Muscle layer of duodenum (tissue), 2 donors: ENCODE measurements around the gene STYXL2.

Source experiments
- H3K27ac ChIP-seq: one replicate; pipeline ENCODE4 v1.7.0; 2013; ENCODE audit warnings: mild to moderate bottlenecking, low read length
- H3K27me3 ChIP-seq: one replicate; pipeline ENCODE4 v1.7.0; 2013; ENCODE audit warnings: low read depth, mild to moderate bottlenecking, control low read depth, low read length
- H3K36me3 ChIP-seq, 2 donors: one replicate each; pipeline ENCODE4 v1.7.0; 2013; ENCODE audit warnings: low read length in 2 of 2, control low read depth in 1 of 2, mild to moderate bottlenecking in 1 of 2; ENCODE audit not compliant: insufficient read depth in 2 of 2, control insufficient read depth in 1 of 2
- H3K4me1 ChIP-seq, 2 donors: one replicate each; pipeline ENCODE4 v1.7.0; 2013; ENCODE audit warnings: low read length in 2 of 2, mild to moderate bottlenecking in 2 of 2, control low read depth in 1 of 2, moderate library complexity in 1 of 2; ENCODE audit not compliant: insufficient read depth in 2 of 2, control insufficient read depth in 1 of 2
- H3K4me3 ChIP-seq, 2 donors: one replicate each; pipeline ENCODE4 v1.7.0; 2013; ENCODE audit warnings: low read length in 2 of 2, low read depth in 1 of 2, mild to moderate bottlenecking in 1 of 2
- H3K9me3 ChIP-seq, 2 donors: one replicate each; pipeline ENCODE4 v1.7.0; 2013; ENCODE audit warnings: low read length in 2 of 2, control low read depth in 1 of 2, mild to moderate bottlenecking in 1 of 2; ENCODE audit not compliant: control insufficient read depth in 1 of 2
- donor health status: healthy.

The STYXL2 gene

DNA sequence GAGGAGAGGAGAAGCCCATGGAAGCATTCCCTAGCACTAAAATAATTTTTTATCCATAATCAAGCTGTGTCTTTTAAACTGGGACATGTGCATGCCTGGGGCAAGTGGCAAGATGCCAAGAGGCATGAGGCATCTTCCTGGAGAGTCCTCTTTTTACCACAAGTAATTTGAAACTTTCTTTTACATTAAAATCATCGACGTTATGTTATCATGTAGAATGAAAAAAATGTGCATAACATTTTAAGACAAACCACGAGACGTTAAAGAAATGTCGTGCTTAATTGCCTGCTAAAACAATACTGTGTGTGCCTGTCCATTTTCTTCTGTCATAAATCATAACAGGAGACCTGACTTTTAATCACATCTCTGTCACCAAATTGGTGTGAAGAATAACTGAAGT lies 1.5 kb downstream of the STYXL2 start:
- Histone ChIP-seq H3K27ac (no peak overlapping the region), H3K4me3 (no peak overlapping the region), H3K4me1 (no peaks in the 10 kb centered on the region), H3K36me3 (no peaks in the 10 kb centered on the region), H3K27me3 (no peaks in the 10 kb centered on the region), H3K9me3 (peaks cover 0 to 5% of the 10 kb centered on the region in 2 donors)

DNA sequence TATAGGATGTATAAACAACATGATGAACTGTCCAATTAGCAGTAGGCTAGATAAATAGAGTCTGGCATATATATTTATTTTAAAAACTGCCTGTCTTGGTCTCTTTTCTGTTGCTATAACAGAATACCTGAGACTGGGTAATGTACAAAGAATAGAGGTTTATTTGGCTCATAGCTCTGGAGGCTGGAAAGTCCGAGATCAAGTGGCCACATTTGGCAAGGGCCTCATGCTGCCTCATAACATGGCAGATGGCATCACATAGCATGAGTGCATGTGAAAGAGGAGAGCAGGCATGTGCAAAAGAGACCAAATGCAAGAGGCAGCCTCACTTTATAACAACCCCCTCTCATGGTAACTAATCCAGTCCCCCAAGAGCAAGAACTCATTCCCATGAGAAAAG lies 6.0 kb downstream of the STYXL2 start:
- H3K27ac ChIP-seq, result no peak overlapping the region
- no peaks in the 10 kb centered on the region for H3K4me1 ChIP-seq
- peaks cover 0 to 5% of the 10 kb centered on the region in 2 donors for H3K9me3 ChIP-seq
- no peaks in the 10 kb centered on the region for H3K36me3 ChIP-seq
- H3K27me3 ChIP-seq, result no peaks in the 10 kb centered on the region
- H3K4me3 ChIP-seq, result no peak overlapping the region

DNA sequence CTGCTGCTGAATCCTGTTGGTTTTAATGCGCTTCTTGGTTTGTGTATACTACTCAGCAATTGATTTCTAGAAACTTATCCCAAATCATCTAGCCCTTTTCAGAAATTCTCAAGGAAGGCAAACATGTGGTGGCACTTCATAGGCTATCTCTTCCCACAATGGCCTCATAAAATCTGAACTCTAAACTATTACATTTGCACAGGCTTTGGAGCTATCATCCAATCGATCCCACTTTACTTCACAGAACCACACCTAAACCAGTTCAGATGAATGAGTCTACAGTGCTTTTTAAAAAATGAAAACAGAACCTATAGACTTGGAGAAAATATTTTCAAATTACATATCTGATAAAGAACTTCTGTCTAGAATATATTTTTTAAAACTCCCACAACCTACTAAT lies 6.9 kb downstream of the STYXL2 start:
- no peaks in the 10 kb centered on the region for H3K4me1 ChIP-seq
- H3K36me3 ChIP-seq, result no peaks in the 10 kb centered on the region
- no peaks in the 10 kb centered on the region for H3K27me3 ChIP-seq
- no peak overlapping the region for H3K27ac ChIP-seq
- no peak overlapping the region for H3K4me3 ChIP-seq
- peaks cover 0 to 5% of the 10 kb centered on the region in 2 donors for H3K9me3 ChIP-seq

DNA sequence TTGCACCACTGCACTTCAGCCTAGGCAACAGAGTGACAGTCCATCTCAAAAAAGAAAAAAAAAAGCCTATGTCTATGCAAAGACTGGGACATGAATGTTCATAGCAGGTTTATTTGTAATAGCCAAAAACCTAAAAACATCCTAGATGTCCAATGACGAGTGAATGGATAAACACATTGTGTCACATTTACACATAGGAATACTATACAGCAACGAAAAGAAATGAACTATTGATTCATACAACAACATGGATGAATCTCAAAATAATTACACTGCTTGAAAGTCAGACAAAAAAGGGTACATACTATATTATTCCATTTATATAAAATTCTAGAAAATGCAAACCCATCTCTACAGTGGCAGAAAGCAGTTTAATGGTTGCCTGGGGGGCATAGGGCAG lies 7.9 kb downstream of the STYXL2 start:
- no peaks in the 10 kb centered on the region for H3K36me3 ChIP-seq
- no peaks in the 10 kb centered on the region for H3K27me3 ChIP-seq
- H3K4me1 ChIP-seq, result no peaks in the 10 kb centered on the region
- H3K27ac ChIP-seq, result no peak overlapping the region
- H3K9me3 ChIP-seq, result peaks cover 0 to 4% of the 10 kb centered on the region in 2 donors
- H3K4me3 ChIP-seq, result no peak overlapping the region

DNA sequence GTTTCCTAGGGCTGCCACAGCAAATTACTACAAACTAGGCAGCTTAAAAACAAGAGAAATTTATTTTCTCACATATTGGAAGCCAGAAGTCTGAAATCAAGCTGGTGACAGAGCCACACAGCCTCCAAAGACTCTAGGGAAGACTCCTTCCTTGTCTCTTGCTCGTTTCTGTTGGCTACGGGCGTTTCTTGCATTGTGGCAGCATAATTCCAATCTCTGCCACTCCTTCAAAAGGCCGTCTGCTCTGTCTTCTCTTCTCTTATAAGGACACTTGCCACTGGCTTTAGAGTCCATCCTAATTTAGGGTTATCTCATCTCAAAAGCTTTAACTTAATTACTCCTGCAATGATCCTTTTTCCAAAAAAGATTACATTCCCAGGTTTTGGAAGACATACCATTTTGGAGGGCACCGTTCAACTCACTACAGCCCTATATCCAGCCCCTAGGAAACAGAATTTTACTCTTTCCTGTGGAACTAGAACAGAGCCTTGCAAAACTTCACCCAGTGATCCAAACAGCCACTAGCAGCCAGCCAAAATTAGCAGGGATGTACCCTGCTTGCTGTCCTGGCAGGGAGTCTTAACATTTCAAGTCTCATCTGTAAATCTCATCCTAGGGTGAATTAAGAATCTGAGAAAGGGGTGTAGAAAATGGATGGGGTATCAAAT lies 9.2 kb downstream of the STYXL2 start:
- Histone ChIP-seq H3K27ac (no peak overlapping the region), H3K27me3 (no peaks in the 10 kb centered on the region), H3K9me3 (no peaks in the 10 kb centered on the region), H3K36me3 (no peaks in the 10 kb centered on the region), H3K4me3 (no peak overlapping the region), H3K4me1 (no peaks in the 10 kb centered on the region)

DNA sequence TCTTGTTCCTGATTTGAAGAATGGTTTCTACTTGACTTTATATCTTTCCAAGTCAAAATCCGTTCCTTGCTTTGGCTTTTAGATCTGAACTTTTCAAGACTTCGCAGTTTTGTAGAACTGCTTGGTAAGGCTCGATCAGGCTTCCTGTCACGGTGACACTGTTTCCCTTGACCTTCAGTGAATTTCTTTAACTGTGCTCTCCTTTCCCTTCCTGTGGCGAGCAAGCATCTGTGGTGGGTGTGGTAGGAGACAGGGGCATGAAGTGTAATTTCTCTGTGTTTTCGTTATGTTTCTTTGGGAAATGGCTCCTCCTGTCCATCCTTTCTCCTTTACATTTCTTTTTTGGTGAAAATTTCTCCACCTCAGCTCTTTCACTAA lies 10.4 kb downstream of the STYXL2 start:
- H3K4me3 ChIP-seq, result no peak overlapping the region
- H3K4me1 ChIP-seq, result no peaks in the 10 kb centered on the region
- H3K9me3 ChIP-seq, result no peaks in the 10 kb centered on the region
- no peaks in the 10 kb centered on the region for H3K27me3 ChIP-seq
- no peaks in the 10 kb centered on the region for H3K36me3 ChIP-seq
- no peak overlapping the region for H3K27ac ChIP-seq

DNA sequence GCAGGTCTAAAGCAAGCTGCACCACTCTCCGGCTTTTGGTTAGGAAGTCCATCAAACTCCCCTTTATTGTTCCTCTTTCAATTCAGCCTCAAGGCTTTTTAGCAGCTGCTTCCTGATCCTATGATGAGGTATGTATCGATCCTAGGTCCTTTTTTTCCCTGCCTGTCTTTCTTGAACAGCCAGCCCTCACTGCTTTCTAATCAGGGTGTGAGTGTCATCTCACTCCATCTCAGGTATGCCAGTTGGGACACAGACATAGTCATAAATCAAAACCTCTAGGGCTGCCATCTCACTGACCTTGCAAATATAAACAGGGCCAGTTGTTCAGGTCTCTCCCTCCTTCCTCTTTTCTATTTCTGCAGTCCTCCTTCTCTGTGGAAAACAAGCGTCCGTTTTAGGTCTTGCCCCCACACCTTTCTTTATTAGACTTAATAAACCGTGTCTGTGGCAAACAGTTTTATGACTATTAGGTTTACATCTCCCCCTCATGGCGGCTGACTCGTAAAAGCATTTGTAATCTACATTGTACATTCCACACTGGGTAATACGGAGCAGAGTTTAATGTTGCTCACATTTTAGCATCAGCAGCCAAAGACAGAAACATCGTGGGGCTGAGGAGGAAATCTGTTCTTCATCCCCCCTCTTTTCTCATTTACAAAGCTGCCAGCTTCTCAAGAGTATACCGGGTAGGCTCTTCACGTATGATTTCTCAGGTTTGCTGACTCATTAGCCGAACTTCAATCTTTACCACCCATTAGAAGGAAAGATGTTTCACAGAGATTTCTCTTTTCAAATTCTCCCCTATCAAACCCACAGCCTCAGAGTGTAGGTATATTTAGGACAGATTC lies 11.6 kb downstream of the STYXL2 start:
- H3K27me3 ChIP-seq, result no peaks in the 10 kb centered on the region
- no peaks in the 10 kb centered on the region for H3K9me3 ChIP-seq
- H3K4me3 ChIP-seq, result no peak overlapping the region
- no peaks in the 10 kb centered on the region for H3K36me3 ChIP-seq
- no peak overlapping the region for H3K27ac ChIP-seq
- no peaks in the 10 kb centered on the region for H3K4me1 ChIP-seq

DNA sequence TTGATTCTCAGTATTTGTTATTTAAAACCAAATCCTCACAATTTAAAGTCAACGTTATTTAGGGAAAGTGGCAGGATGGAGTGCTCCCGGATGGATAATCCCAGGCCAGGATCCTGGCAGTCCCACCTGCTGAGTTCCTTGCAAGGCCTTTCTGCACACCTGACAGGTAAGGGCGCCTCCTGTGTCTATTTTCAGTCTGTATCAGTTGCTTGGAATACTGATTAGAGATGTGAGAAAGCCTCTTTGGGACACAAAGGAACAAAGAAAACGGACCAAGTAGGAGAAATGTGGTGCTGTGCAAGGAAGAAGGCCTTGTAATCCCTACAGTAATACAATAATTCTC lies 12.2 kb downstream of the STYXL2 start:
- no peak overlapping the region for H3K4me3 ChIP-seq
- H3K9me3 ChIP-seq, result no peaks in the 10 kb centered on the region
- H3K27me3 ChIP-seq, result no peaks in the 10 kb centered on the region
- no peaks in the 10 kb centered on the region for H3K36me3 ChIP-seq
- H3K27ac ChIP-seq, result no peak overlapping the region
- H3K4me1 ChIP-seq, result no peaks in the 10 kb centered on the region

DNA sequence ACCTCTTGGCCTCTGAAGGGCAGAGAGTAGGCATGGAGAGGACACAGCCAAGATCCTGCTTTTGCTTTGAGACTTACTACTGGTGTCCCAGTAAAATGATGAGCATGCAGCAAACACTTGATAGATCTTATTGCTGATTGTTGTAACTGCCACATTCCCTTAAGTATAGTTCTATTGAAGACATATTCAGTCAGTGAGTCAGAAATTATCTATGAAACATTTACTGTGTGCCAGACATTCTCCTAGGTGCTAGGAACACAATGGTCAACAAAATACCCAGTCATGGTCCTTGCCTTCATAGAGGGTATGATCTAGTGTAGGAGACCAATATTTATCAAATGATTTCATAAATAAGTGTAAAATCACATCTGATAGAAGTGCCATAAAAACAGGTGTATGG lies 13.6 kb downstream of the STYXL2 start:
- no peaks in the 10 kb centered on the region for H3K4me1 ChIP-seq
- no peak overlapping the region for H3K27ac ChIP-seq
- H3K4me3 ChIP-seq, result no peak overlapping the region

DNA sequence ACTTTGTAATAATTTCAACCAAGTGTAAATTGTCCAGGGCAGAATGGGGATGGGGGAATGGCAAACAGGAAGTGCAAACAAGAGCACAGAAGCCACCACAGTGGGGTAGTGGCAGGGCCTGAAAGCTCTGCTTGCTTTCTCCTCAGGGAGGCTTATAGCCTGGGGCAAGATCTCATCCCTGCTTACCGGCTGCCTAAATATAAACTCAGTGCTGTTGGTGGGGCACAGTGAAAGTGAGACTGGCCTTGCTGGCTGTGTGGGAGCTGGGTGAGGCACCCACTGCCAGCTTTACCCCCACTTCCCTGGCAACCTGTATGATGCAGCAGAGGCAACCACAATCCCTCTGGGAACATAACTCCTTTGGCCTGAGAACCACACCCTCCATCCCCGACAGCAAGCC lies 15.2 kb downstream of the STYXL2 start:
- H3K4me1 ChIP-seq, result no peaks in the 10 kb centered on the region
- H3K27ac ChIP-seq, result no peak overlapping the region
- H3K27me3 ChIP-seq, result no peaks in the 10 kb centered on the region
- no peaks in the 10 kb centered on the region for H3K36me3 ChIP-seq
- H3K4me3 ChIP-seq, result no peak overlapping the region
- H3K9me3 ChIP-seq, result no peaks in the 10 kb centered on the region

More for the DNA sequence above, 13.6 kb downstream of the STYXL2 start:
- H3K27me3 ChIP-seq, result no peaks in the 10 kb centered on the region
- H3K36me3 ChIP-seq, result no peaks in the 10 kb centered on the region
- no peaks in the 10 kb centered on the region for H3K9me3 ChIP-seq

DNA sequence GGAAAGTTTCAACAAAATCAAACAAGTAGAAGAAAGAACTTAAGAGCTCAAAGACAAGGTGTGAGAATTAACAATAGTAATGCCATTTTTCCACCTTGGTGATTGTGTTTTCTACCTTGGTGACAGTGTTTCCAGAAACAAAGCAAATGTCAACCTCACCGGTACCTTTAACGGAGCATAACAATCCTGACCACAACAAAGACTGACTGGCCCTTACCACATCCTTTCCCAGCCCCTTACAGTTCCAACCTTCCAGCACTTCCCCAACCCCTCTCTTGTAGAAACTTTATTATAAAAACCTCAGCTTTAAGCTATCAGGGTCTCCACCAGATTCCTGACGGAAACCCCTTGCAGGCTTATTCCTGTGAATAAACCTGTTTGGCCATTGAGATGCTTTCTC lies 16.7 kb downstream of the STYXL2 start:
- Histone ChIP-seq H3K4me1 (no peaks in the 10 kb centered on the region), H3K4me3 (no peak overlapping the region), H3K36me3 (no peaks in the 10 kb centered on the region), H3K27ac (no peak overlapping the region), H3K27me3 (no peaks in the 10 kb centered on the region), H3K9me3 (no peaks in the 10 kb centered on the region)
